HEK293T (cell line): ENCODE results near the gene FNDC3B.

Experiments used
- BHLHE40 ChIP-seq: fragments of 450-650 bp; IDR thresholded peaks from 2 replicates; pipeline ENCODE4 v1.6.1; 2016; ENCODE audit warnings: mild to moderate bottlenecking, moderate library complexity, borderline replicate concordance
- CTBP1 ChIP-seq: fragments of 450-650 bp; IDR thresholded peaks from 2 replicates; pipeline ENCODE4 v1.6.1; 2016; ENCODE audit warnings: borderline replicate concordance
- ELF4 ChIP-seq: fragments of 450-650 bp; IDR thresholded peaks from 2 replicates; pipeline ENCODE4 v1.6.1; 2017; ENCODE audit warnings: antibody characterized with exemption
- FOXK2 ChIP-seq: fragments of 450-650 bp; IDR thresholded peaks from 2 replicates; pipeline ENCODE4 v1.6.1; 2016; ENCODE audit warnings: mild to moderate bottlenecking
- FOXM1 ChIP-seq: fragments of 450-650 bp; IDR thresholded peaks from 2 replicates; pipeline ENCODE4 v1.6.1; 2017; ENCODE audit warnings: mild to moderate bottlenecking, borderline replicate concordance
- HDGF ChIP-seq: fragments of 450-650 bp; IDR thresholded peaks from 2 replicates; pipeline ENCODE4 v1.6.1; 2017; ENCODE audit warnings: antibody characterized with exemption, borderline replicate concordance
- L3MBTL2 ChIP-seq: fragments of 450-650 bp; conservative IDR thresholded peaks from 2 replicates; pipeline ENCODE4 v1.6.1; 2016; ENCODE audit warnings: mild to moderate bottlenecking
- LEF1 ChIP-seq: fragments of 450-650 bp; IDR thresholded peaks from 2 replicates; pipeline ENCODE4 v1.6.1; 2017; ENCODE audit warnings: mild to moderate bottlenecking, borderline replicate concordance
- NFRKB ChIP-seq: fragments of 450-650 bp; IDR thresholded peaks from 2 replicates; pipeline ENCODE4 v1.6.1; 2016; ENCODE audit warnings: mild to moderate bottlenecking, moderate library complexity
- PKNOX1 ChIP-seq: fragments of 450-650 bp; IDR thresholded peaks from 2 replicates; pipeline ENCODE4 v1.6.1; 2016
- SP1 ChIP-seq: fragments of 450-650 bp; IDR thresholded peaks from 2 replicates; pipeline ENCODE4 v1.6.1; 2017
- SUZ12 ChIP-seq: fragments of 450-650 bp; IDR thresholded peaks from 2 replicates; pipeline ENCODE4 v1.6.1; 2016; ENCODE audit warnings: mild to moderate bottlenecking
- TARDBP ChIP-seq: fragments of 450-650 bp; IDR thresholded peaks from 2 replicates; pipeline ENCODE4 v1.6.1; 2016
- ZNF384 ChIP-seq: fragments of 450-650 bp; IDR thresholded peaks from 2 replicates; pipeline ENCODE4 v1.6.1; 2016

GRCh38 chr3:172021859-172022258 lies 17.5 kb upstream of the FNDC3B start:
- TF ChIP-seq SUZ12 (no peak), FOXM1 (no peak), CTBP1 (no peak), LEF1 (no peak), ZNF384 (no peak), HDGF (no peak), L3MBTL2 (no peak), SP1 (no peak), TARDBP (no peak), ELF4 (no peak), NFRKB (no peak), PKNOX1 (no peak), FOXK2 (no peak), BHLHE40 (no peak)
